Activated naive CD4-positive, alpha-beta T cell (primary cell): ENCODE data around the gene FCHO2.

Experiments used
- DNase-seq, 4 experiments: peaks; one replicate each; lab custom pipeline; 2025; lab: John Stamatoyannopoulos, UW

Gene FCHO2

GRCh38 chr5:73028991-73029595, 73.3 kb downstream of the FCHO2 start:
- DNase-seq, result no peak

- no peak for DNase-seq
These were observed 74.7 kb downstream of the FCHO2 start for GRCh38 chr5:73030531-73030930.

- DNase-seq, result no peak
These were observed 75.2 kb downstream of the FCHO2 start for GRCh38 chr5:73030995-73031394.

- DNase-seq, result no peak
These were observed 76.0 kb downstream of the FCHO2 start for GRCh38 chr5:73031839-73032238.

- no peak for DNase-seq
These were observed 76.8 kb downstream of the FCHO2 start for GRCh38 chr5:73032635-73033034.

GRCh38 chr5:73037545-73037944, 81.7 kb downstream of the FCHO2 start:
- DNase-seq, result no peak

GRCh38 chr5:73039082-73039481, 83.2 kb downstream of the FCHO2 start:
- no peak for DNase-seq

GRCh38 chr5:73042993-73043392, 87.2 kb downstream of the FCHO2 start:
- no peak for DNase-seq

GRCh38 chr5:73044546-73044945, 88.7 kb downstream of the FCHO2 start:
- no peak for DNase-seq

- no peak for DNase-seq
These were observed 89.8 kb downstream of the FCHO2 start for GRCh38 chr5:73045623-73046022.

- DNase-seq, result no peak
These were observed 105.8 kb downstream of the FCHO2 start for GRCh38 chr5:73061593-73061992.

GRCh38 chr5:73066466-73066865, 110.6 kb downstream of the FCHO2 start:
- DNase-seq, result no peak

GRCh38 chr5:73067213-73067612, 111.4 kb downstream of the FCHO2 start:
- no peak for DNase-seq

- DNase-seq, result no peak
These were observed 125.3 kb downstream of the FCHO2 start for GRCh38 chr5:73081093-73081492.

GRCh38 chr5:73088026-73088425, 132.2 kb downstream of the FCHO2 start:
- DNase-seq, result no peak

GRCh38 chr5:73093943-73094342, 138.1 kb downstream of the FCHO2 start:
- no peak for DNase-seq

- no peak for DNase-seq
These were observed 138.6 kb downstream of the FCHO2 start for GRCh38 chr5:73094415-73094814.

GRCh38 chr5:73095564-73096238, 139.9 kb downstream of the FCHO2 start:
- DNase-seq, result no peak

GRCh38 chr5:73096239-73096575, 140.4 kb downstream of the FCHO2 start:
- no peak for DNase-seq

- no peak for DNase-seq
These were observed 141.9 kb downstream of the FCHO2 start for GRCh38 chr5:73097740-73098139.

- no peak for DNase-seq
These were observed 144.3 kb downstream of the FCHO2 start for GRCh38 chr5:73100109-73100508.

GRCh38 chr5:73103870-73104299, 148.0 kb downstream of the FCHO2 start:
- no peak for DNase-seq

GRCh38 chr5:73104326-73104725, 148.5 kb downstream of the FCHO2 start:
- DNase-seq, result no peak

- no peak for DNase-seq
These were observed 150.5 kb downstream of the FCHO2 start for GRCh38 chr5:73106335-73106734.
